Cortex of kidney (tissue), 1 donor: Measurements from ENCODE around the gene CYB5R2.
"Not testable (repeated sequence)": the region's sequence is repeated elsewhere in the genome, so short reads cannot be mapped to it uniquely, and the experiment has no call there.

Experiments
- DNase-seq: peaks from one replicate; lab custom pipeline; 2025; lab: John Stamatoyannopoulos, UW

The CYB5R2 gene

DNA sequence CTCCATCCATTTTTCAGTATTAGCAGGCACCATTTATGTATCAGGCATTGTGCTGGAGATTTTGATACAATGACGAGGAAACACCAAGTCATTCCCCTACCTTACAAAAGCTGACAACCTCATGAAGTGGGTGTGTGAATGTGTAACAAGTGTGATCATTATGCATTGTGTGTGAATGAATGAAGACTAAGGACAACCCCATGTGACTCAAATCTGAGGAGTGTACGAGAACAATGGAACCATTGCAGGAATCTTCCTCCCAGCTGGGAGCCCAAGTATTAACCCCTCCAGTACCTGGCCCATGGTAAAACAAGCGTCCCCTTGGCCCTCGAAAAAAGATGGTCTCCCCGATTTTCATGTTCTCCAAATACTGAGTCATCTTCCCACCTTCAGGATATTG lies 4.4 kb downstream of the CYB5R2 start:
- DNase-seq, result no peak

DNA sequence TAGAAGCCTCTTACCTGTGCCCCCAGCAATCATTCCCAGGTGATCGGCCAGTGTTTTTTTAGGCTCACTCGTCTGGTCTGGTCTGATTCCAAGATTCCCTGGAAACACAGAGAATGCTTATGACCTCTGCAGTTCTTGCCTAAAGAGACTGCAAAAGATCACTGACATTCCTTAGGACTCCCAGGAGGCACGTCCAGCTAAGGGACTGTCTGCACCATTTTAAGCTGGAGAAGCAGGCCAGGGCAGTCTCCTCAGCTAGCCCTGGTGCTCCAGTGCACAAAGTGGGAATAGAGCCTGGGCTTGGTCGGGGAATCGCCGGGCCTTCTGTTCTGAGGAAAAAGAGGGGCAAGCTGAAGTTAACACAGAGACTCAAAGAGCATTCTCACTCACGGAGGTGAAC lies 4.8 kb downstream of the CYB5R2 start:
- no peak for DNase-seq

DNA sequence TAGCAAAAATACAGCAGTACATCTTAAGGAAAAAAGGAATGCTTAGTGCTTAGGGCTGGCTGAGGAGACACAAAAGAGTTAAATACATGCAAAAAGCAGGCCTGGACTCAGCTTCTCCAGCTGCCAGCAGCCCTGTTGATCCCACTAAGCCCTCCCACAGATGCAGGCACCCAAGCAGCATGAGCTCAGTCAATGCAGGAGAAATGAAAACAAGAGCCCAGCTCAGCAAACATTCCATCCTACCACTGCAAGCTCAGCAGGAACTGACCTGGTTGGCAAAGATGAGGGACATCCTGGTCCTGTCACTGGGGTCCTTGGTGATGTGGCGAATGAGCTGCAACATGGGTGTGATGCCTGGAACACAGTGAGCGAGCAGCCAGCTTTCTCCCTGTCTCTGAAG lies 5.8 kb downstream of the CYB5R2 start:
- no peak for DNase-seq

- no peak for DNase-seq
Measured at GRCh38 chr11:7666292-7666866, 6.9 kb downstream of the CYB5R2 start.

DNA sequence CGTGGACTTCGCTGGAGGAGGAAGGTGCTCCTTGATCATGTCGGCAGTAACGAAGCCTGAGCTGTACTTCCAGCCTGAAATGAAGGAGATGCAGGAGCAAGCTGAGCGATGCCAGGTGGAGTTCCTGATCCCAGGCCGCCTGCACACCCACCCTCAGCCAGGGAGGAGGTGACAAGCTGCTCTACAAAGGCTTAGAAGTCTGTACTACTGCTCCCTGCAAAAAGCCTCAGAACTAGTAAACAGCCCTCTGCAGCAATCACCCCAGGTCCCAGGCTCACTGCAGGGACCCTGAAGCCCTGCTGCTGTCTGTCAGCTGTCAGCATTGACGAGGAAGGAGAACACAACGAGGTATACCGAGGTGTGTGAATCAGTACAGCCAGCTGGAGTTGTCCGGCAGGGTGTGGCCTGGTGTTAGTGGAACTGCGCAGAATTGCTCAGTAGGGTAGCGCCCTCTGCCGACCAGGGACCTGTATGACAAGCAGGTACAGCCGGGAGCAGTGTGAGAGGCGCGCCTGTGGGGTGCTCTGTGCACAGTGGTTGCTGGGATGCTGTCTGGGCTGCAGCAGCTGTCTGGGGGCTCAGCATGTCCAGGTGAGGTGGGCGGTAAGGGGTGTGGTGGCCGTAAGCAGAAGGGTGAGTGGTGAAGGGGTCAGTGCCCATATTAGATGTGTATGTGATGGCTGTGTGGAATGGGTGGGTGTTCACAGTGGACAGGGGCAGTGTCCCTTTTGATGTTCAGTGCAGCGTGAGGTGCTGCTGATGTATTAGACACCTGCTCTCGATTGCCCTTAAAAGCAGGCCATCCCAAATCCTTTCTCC lies 7.6 kb downstream of the CYB5R2 start:
- no peak for DNase-seq

- no peak for DNase-seq
Measured at GRCh38 chr11:7664867-7665266, 8.4 kb downstream of the CYB5R2 start.

- not testable (repeated sequence) for DNase-seq
Measured at GRCh38 chr11:7663531-7663930, 9.8 kb downstream of the CYB5R2 start.

DNA sequence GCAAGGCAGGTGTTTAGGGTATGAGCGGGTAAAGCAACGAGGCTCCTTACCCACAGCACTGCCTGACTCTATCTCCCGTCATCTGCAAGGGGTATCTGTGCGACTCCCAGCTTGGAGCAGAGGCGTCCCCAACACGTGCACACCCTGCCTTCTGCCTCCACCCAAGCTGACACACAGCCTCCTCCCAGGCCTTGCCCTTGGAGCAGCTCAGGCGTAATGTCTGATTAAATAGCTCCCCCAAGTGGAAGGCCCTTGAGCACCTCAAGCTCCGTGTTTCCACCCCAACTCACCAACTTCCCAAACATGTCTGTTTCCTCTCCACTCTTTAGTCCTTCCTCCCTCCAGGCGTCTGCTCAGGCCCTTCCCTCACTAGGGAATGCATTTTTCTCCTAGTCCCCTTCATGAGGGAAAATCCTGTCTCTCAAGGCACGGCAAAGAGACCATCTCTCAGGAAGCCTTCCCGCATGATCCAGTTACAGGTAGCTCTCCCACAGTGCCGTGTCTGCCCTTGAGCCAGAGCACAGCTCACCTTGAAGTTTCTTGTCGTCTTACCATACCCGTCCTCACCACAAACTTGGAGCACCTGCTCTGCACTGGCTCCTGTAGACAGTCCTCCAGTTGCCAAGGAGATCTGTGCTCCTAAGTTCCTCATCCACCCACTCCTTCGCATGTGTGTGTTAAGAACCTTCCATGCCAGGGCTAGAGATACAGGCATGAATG lies 15.8 kb downstream of the CYB5R2 start:
- DNase-seq, result no peak

DNA sequence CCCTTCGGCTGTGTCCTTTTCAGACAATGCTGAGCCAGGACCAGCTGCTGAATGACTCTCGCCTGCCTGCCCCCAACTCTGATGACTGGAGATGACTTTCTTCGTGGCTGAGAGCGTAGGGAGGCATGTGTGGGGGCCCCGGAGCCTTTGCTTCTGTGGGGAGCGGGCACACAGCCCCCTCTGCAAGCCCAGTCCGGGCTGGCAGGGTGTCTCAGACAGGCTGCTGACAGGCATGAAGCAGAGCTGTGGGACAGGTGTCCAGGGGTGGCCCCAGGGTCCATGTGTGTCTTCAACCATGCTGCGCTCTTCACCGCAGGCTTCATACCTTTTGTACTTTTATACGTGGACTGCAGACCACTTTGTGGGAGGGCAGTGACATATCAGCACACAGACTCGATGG lies 16.6 kb downstream of the CYB5R2 start:
- no peak for DNase-seq

DNA sequence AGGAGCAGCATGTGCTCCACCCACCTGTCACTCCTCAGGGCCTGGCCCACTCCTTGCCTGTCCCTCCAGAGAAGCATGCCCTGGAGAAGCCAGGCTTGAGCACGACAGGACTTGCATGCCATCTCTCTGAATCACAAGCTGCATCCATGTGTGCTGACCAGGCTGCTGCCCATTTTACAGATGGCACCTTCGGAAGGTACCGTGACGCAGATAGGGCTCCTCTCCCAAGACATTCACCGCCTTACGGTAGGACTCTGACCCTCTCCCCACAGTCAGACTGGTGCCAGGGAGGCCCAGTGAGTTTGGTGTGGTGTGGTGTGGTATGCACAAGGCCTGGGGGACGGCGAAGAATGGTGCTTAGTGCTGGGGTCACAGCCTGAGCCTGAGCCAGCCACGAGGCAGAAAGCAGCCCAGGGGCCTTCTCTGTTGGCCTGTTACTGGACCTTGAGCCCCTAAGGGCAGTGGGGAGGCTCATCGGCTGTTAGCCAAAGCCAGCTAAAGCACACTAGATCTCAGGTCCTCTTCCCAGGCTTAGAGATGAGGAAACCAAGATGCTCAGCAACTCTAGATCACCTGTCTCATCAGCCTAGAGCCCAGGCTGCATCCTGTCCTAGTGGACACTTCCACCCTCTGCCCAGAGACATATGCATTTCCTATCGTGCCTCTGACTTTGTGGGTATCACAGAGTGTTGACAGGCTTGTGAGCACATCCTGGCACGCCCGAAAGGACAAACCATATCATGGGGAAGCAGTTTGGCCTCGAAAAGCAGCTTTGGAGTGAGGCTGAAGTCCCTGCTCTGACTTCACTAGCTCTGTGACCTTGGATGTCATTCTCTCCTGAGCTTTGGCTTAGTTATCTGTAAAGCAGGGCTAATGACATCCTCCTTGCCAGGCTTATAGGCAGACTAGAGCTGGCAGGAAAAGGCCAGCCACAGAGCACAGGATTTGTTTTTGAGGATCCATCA lies 17.8 kb downstream of the CYB5R2 start:
- DNase-seq, result no peak

DNA sequence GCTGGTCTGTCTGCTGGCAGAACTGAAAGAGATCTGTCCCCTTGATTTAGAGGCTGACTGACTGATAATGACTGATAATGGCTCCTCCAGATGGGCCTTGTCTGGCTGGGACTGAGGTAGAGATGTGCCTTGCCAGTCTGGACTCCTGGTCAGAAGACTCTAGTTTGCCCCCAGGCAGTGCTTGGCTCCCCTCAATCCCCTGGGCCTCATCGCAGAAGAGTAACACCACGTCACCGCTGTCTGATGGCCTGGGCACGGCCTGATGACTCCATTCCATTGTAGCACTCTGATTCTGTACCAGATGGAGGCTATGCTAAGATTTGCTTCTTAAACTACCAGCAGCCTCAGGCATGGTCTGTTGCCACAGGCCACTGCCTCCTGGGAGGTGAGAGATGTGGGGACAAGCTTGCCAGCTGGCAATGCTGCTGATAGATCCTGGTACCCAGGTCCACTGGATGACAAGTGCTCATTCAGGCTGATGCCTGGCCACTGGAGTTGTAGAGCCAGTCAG lies 19.1 kb downstream of the CYB5R2 start:
- DNase-seq, result no peak

DNA sequence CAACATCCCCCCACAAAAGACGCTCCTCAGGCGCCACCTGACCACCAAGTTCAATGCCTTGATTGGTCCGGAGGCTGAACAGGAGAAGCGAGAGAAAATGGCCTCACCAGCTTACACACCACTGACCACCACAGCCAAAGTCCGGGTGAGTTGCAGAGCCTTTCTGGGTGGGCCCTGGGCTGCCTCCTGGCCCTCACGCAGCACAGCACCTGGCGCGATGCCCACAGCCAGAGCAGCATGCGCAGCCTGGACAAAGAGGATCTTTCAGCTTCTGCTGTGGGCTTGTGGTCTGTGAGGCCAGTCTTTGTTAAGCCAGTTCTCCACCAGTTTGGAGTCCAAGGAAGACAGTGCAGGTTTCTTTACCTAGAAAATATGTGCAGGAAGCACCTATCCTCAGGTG lies 21.6 kb downstream of the CYB5R2 start:
- no peak for DNase-seq

DNA sequence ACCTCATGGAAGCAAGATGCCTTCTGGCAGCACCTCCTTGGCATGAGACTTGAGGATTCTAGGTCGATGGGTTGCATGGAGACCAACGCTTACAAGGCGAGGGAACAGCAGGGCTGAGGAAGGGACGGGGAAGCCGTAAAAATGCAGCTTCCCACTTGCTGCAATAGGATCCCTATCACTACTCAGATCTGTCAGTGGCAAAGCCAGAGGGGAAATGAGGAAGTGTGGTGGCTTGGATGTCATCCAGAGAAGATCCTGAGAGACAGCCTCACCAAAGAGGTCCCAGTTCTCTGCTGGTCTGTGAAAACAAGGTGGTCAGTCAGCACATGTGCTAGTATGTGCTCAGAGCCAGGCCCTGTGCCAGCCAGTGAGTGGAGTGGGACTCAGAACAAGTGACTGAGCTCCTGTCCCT lies 22.2 kb downstream of the CYB5R2 start:
- DNase-seq, result no peak

- DNase-seq, result no peak
Measured at GRCh38 chr11:7648264-7648663, 25.0 kb downstream of the CYB5R2 start.

DNA sequence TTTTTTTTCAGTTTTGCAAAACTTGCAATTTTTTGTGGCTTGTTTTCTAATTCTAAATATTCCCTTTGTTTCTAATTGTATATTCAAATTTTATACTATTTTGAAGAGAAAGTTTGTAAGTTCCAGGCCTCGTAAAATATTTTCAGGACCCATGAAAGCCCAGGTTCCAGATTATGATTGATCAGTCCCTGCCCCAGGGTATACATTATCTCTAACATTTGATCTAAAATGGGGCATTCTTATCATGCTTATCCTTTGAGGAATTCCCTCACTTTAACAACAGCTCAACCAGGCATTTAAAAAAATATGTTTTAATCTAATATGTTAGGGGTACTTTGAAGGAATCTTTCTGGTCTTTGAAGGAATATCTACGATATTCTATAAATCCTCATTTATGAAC lies 26.4 kb downstream of the CYB5R2 start:
- no peak for DNase-seq

GRCh38 chr11:7645206-7645605 lies 28.1 kb downstream of the CYB5R2 start:
- no peak for DNase-seq

DNA sequence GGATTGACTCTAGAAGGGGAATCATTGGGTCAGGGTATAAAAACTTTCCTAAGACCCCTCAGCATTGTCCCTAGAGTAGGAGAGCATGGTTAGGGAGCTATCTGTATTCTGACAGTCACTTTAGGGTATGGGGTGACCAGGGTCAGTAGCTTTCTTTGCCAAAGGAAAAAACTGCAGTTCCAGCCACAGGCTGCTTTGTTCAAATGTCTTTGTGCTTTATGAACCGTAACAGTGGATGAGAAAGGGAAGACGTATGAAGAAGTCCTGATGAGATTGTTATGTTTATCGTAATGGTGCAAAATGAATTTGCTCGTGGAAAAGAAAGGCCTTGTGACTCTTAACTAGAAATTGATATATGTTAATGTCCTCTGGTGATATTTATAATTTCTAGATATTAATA lies 30.0 kb downstream of the CYB5R2 start:
- no peak for DNase-seq

- no peak for DNase-seq
Measured at GRCh38 chr11:7642747-7643146, 30.6 kb downstream of the CYB5R2 start.

GRCh38 chr11:7640816-7641215 lies 32.5 kb downstream of the CYB5R2 start:
- DNase-seq, result no peak

DNA sequence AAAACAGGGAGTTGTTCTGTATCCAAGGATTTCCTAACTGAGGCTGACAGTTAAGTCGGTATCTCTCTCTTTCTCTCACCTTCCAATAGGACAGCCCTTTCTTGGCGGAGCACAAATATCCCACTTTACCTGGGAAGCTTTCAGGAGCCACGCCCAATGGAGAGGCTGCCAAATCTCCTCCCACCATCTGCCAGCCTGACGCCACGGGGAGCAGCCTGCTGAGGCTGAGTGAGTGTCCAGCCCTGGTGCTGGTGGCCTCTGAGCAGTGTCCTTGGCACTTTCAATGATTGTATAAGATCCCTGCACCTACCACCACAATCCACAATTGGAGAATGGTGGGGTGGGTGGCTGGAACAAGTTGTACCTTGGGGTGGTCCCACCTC lies 33.7 kb downstream of the CYB5R2 start:
- no peak for DNase-seq

GRCh38 chr11:7638710-7639642 lies 34.3 kb downstream of the CYB5R2 start:
- no peak for DNase-seq
